GM12878 (cell line): ENCODE measurements around the gene BPNT1. TPM values are rescaled to one million over a fixed set of nuclear protein-coding genes. Genes with fewer than 3 reads are reported as not detected.

Experiments used
- CTCF ChIP-seq, 3 experiments: IDR thresholded peaks in 2 of 3; conservative IDR thresholded peaks in 1 of 3; 2 replicates each; pipeline ENCODE4 v1.5.1; 2011; ENCODE audit warnings: low read depth in 3 of 3, low read length in 3 of 3, mild to moderate bottlenecking in 3 of 3, control low read depth in 2 of 3, moderate library complexity in 2 of 3, inconsistent platforms in 1 of 3, mixed read lengths in 1 of 3; ENCODE audit not compliant: control insufficient read depth in 2 of 3, insufficient read depth in 1 of 3; ENCODE audit errors: extremely low read depth in 1 of 3
- IKZF2 ChIP-seq, 2 experiments: fragments of 450-650 bp; IDR thresholded peaks; 2 replicates each; pipeline ENCODE4 v1.6.1; 2017; ENCODE audit warnings: mild to moderate bottlenecking in 2 of 2, moderate library complexity in 2 of 2
- LARP7 ChIP-seq: fragments of 450-650 bp; IDR thresholded peaks from 2 replicates; pipeline ENCODE4 v1.6.1; 2017; ENCODE audit warnings: mild to moderate bottlenecking
- NFIC ChIP-seq: IDR thresholded peaks from 2 replicates; pipeline ENCODE4 v1.6.1; 2012; ENCODE audit warnings: low read depth, mild to moderate bottlenecking, inconsistent platforms, low read length, moderate library complexity
- NR2C2 ChIP-seq: IDR thresholded peaks from 2 replicates; pipeline ENCODE4 v1.6.1; 2011; ENCODE audit warnings: borderline replicate concordance, low read depth; ENCODE audit not compliant: control insufficient read depth, insufficient read length
- POLR2A ChIP-seq: IDR thresholded peaks from 2 replicates; pipeline ENCODE4 v1.6.1; 2011; ENCODE audit warnings: low read depth, mild to moderate bottlenecking, low read length
- POLR2AphosphoS5 ChIP-seq: IDR thresholded peaks from 2 replicates; pipeline ENCODE4 v1.6.1; 2011; ENCODE audit warnings: mild to moderate bottlenecking, low read length, inconsistent platforms
- POU2F2 ChIP-seq: IDR thresholded peaks from 3 replicates; pipeline ENCODE4 v1.6.1; 2011; ENCODE audit warnings: low read depth, mild to moderate bottlenecking, low read length, borderline replicate concordance
- SREBF1 ChIP-seq: IDR thresholded peaks from 2 replicates; pipeline ENCODE4 v1.6.1; 2012; ENCODE audit warnings: mild to moderate bottlenecking, low read length
- YY1 ChIP-seq: IDR thresholded peaks from 2 replicates; pipeline ENCODE4 v1.6.1; 2011; ENCODE audit warnings: low read depth, mild to moderate bottlenecking, low read length
- ZBED1 ChIP-seq: IDR thresholded peaks from 2 replicates; pipeline ENCODE4 v1.6.1; 2016; ENCODE audit warnings: borderline replicate concordance
- ZZZ3 ChIP-seq: IDR thresholded peaks from 2 replicates; pipeline ENCODE4 v1.6.1; 2011; ENCODE audit warnings: low read depth; ENCODE audit not compliant: control insufficient read depth, insufficient read length
- polyA plus RNA-seq, 11 experiments: library from polyadenylated mRNA; depleted of rRNA in 4 of 11; unstranded in 6 of 11; stranded (reverse) in 5 of 11; fragments of >200 nt; fragmentation: Nextera tagmentation in 4 of 11; fragmentation: Illumina TruSeq in 1 of 11; extraction: Ambion mirVana in 4 of 11; extraction: Trizol in 1 of 11; gene quantifications; 1 replicate in 1 of 11; 2 replicates in 10 of 11; pipeline versions ENCODE4 v1.2.1 to v1.2.3, GENCODE V29; 2011 to 2016; ENCODE audit warnings: inconsistent platforms in 2 of 11, missing spikeins in 2 of 11, low read depth in 1 of 11
- total RNA-seq, 4 experiments: library from RNA; depleted of rRNA in 3 of 4; stranded (reverse); fragments of >200 nt in 3 of 4; fragmentation: Illumina TruSeq in 1 of 4; extraction: Trizol in 1 of 4; gene quantifications; 2 replicates each; pipeline versions ENCODE4 v1.2.1 to v1.2.3, GENCODE V29; 2013 to 2021
- TF ChIP-seq, protein P1 (sequence below): IDR thresholded peaks from 2 replicates; pipeline ENCODE4 v1.6.1; 2011; ENCODE audit warnings: borderline replicate concordance, low read depth, mild to moderate bottlenecking, moderate library complexity, low read length; ENCODE audit not compliant: insufficient read depth, poor library complexity, severe bottlenecking
- TF ChIP-seq, protein P2 (sequence below): fragments of 450-650 bp; IDR thresholded peaks from 2 replicates; pipeline ENCODE4 v1.6.1; 2017; ENCODE audit warnings: mild to moderate bottlenecking, moderate library complexity
- TF ChIP-seq, protein P3 (sequence below): fragments of 450-650 bp; conservative IDR thresholded peaks from 2 replicates; pipeline ENCODE4 v1.6.1; 2017; ENCODE audit warnings: mild to moderate bottlenecking, moderate library complexity

Gene BPNT1
- total and polyA plus RNA-seq, 10 of the 15 experiments (the other 5 are each of a cell fraction or from before 2014, with no cell fraction given), result 35.5 to 78.4 (median 45.4) TPM

DNA sequence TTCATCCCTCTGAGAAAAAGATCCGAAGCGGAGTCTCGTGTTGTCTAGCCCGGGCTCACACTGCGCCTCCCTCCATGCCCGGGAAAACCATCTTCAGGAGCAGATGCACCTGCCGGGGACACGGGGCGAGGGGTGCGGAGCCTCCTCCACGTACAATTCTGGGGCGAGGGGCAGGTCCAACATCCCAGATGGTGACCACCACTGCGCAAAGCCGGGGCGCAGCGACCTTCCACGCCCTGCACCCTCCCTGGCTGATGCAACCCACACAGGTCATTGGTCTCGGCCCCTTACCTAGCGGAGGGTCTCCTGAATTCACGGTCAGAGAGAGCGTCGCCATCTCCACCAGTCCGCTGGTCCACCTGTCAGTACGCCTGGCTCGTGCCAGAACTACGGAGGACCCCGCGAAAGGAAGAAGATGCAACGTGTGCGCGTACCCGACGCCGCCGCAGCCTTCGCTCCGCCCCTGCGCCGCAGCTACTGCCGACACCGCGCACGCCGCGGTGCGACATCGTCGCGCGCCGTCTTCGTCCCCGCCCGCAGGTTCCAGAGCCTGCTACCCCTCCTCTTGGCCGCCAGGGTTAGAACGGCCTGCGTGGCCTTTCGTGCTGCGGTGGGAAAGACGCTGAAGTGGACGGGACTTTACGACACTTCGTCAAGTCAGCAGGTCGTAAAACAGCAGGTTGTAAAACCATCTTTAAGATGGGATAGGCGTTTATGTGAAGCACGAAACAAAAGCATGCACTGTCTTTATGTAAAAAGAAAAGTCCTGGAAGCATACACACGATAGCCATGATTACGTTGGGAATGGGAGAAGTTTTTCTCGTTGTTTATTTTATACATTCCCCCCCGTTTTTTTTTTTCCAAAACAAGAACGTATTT, 43.3 kb downstream of the BPNT1 start, which contains the start of gene EPRS1 (continued):
- 0 out of 2 replicates have a peak, but pooled peaks have one; percentile 38 for TF ChIP-seq NFIC
- peak; percentile 76; the same call in 1 of the 2 replicates for TF ChIP-seq YY1
- peak; percentile 75; the same call in 1 of the 2 replicates for TF ChIP-seq LARP7
- peak; percentile 75 for TF ChIP-seq POLR2AphosphoS5
- TF ChIP-seq, protein P1, sequence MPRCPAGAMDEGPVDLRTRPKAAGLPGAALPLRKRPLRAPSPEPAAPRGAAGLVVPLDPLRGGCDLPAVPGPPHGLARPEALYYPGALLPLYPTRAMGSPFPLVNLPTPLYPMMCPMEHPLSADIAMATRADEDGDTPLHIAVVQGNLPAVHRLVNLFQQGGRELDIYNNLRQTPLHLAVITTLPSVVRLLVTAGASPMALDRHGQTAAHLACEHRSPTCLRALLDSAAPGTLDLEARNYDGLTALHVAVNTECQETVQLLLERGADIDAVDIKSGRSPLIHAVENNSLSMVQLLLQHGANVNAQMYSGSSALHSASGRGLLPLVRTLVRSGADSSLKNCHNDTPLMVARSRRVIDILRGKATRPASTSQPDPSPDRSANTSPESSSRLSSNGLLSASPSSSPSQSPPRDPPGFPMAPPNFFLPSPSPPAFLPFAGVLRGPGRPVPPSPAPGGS, result peak; percentile 36
- no peak; a peak in 1 of 4 replicates for TF ChIP-seq IKZF2 (IDR thresholded peaks at IDR 0.05)
- TF ChIP-seq, protein P2, sequence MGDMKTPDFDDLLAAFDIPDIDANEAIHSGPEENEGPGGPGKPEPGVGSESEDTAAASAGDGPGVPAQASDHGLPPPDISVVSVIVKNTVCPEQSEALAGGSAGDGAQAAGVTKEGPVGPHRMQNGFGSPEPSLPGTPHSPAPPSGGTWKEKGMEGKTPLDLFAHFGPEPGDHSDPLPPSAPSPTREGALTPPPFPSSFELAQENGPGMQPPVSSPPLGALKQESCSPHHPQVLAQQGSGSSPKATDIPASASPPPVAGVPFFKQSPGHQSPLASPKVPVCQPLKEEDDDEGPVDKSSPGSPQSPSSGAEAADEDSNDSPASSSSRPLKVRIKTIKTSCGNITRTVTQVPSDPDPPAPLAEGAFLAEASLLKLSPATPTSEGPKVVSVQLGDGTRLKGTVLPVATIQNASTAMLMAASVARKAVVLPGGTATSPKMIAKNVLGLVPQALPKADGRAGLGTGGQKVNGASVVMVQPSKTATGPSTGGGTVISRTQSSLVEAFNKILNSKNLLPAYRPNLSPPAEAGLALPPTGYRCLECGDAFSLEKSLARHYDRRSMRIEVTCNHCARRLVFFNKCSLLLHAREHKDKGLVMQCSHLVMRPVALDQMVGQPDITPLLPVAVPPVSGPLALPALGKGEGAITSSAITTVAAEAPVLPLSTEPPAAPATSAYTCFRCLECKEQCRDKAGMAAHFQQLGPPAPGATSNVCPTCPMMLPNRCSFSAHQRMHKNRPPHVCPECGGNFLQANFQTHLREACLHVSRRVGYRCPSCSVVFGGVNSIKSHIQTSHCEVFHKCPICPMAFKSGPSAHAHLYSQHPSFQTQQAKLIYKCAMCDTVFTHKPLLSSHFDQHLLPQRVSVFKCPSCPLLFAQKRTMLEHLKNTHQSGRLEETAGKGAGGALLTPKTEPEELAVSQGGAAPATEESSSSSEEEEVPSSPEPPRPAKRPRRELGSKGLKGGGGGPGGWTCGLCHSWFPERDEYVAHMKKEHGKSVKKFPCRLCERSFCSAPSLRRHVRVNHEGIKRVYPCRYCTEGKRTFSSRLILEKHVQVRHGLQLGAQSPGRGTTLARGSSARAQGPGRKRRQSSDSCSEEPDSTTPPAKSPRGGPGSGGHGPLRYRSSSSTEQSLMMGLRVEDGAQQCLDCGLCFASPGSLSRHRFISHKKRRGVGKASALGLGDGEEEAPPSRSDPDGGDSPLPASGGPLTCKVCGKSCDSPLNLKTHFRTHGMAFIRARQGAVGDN, result 0 out of 2 replicates have a peak, but pooled peaks have one; percentile 72
- TF ChIP-seq POU2F2, result peak; percentile 76; the same call in 1 of the 3 replicates
- TF ChIP-seq ZZZ3, result no peak
- TF ChIP-seq POLR2A, result peak; percentile 96
- TF ChIP-seq CTCF (IDR thresholded peaks at IDR 0.05 in 2 of 3, conservative IDR thresholded peaks at IDR 0.05 in 1 of 3; ENCODE audit: control insufficient read depth in 2 of 3, extremely low read depth in 1 of 3, insufficient read depth in 1 of 3, low read depth in 3 of 3, low read length in 3 of 3), result peak; percentile 61 to 67 (median 66); a peak in 5 of 6 replicates
- TF ChIP-seq, protein P3, sequence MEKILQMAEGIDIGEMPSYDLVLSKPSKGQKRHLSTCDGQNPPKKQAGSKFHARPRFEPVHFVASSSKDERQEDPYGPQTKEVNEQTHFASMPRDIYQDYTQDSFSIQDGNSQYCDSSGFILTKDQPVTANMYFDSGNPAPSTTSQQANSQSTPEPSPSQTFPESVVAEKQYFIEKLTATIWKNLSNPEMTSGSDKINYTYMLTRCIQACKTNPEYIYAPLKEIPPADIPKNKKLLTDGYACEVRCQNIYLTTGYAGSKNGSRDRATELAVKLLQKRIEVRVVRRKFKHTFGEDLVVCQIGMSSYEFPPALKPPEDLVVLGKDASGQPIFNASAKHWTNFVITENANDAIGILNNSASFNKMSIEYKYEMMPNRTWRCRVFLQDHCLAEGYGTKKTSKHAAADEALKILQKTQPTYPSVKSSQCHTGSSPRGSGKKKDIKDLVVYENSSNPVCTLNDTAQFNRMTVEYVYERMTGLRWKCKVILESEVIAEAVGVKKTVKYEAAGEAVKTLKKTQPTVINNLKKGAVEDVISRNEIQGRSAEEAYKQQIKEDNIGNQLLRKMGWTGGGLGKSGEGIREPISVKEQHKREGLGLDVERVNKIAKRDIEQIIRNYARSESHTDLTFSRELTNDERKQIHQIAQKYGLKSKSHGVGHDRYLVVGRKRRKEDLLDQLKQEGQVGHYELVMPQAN, result peak; percentile 87
- 0 out of 2 replicates have a peak, but pooled peaks have one; percentile 53 for TF ChIP-seq ZBED1
- TF ChIP-seq SREBF1, result no peak
- TF ChIP-seq NR2C2, result no peak
